ENCODE results near the gene HIVEP3.

The HIVEP3 gene

GRCh38 chr1:41811051-41811795 is 107.5 kb downstream of the HIVEP3 start:
- no peak for DNase-seq (ENCODE audit: low spot score)

GRCh38 chr1:41810446-41810845 is 108.3 kb downstream of the HIVEP3 start:
- peak; percentile 32 for DNase-seq (ENCODE audit: low spot score)

GRCh38 chr1:41809692-41810091 is 109.0 kb downstream of the HIVEP3 start:
- DNase-seq (ENCODE audit: low spot score), result no peak

- DNase-seq (ENCODE audit: low spot score), result no peak
Observed at GRCh38 chr1:41807390-41807789, 111.3 kb downstream of the HIVEP3 start.

- DNase-seq (ENCODE audit: low spot score), result no peak
Observed at GRCh38 chr1:41806472-41807155, 112.1 kb downstream of the HIVEP3 start.

- DNase-seq (ENCODE audit: low spot score), result no peak
Observed at GRCh38 chr1:41805771-41806471, 112.8 kb downstream of the HIVEP3 start.

DNA sequence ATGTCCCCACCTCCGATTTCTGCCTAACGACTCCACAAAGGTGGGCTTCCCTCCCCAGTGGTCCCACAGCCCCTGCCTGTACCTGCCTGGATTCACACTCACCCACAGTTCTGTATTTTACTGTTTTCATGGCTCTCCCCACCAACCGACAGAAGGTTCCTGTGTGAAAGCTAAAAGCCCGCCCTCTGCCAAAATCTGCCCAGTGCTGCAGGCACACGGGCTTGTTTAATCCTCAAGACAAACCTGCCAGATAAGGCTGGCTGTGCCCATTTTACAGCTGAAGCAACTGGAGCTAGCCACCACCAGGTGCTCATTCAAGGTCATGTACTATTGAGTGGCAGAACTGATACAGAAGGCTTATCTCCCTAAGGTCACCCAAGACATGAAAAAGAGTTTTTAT is 114.5 kb downstream of the HIVEP3 start:
- no peak for DNase-seq (ENCODE audit: low spot score)

DNA sequence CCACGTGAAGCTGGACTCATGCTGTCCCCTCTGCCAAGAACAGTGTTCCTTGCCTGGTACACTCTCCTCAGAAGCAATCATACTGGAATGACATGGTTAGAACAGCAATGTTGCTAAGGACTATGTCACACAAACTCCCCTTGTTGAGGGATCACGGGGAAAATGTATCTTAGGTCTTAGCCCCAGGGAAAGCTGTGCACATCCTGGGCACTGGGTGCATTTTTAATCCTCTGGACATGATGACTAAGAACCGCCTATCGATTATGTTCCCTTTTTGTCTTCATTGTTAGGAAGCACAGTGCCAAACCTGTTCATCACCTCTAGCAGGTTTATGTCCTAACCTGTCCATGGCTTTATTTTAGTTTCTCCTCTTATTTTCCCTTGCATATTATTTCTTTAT is 115.1 kb downstream of the HIVEP3 start:
- DNase-seq (ENCODE audit: low spot score), result no peak

GRCh38 chr1:41802532-41803501 is 115.9 kb downstream of the HIVEP3 start:
- DNase-seq (ENCODE audit: low spot score), result no peak

- no peak for DNase-seq (ENCODE audit: low spot score)
Observed at GRCh38 chr1:41800311-41800829, 118.4 kb downstream of the HIVEP3 start.

GRCh38 chr1:41799723-41800122 is 119.0 kb downstream of the HIVEP3 start:
- peak; percentile 21 for DNase-seq (ENCODE audit: low spot score)

DNA sequence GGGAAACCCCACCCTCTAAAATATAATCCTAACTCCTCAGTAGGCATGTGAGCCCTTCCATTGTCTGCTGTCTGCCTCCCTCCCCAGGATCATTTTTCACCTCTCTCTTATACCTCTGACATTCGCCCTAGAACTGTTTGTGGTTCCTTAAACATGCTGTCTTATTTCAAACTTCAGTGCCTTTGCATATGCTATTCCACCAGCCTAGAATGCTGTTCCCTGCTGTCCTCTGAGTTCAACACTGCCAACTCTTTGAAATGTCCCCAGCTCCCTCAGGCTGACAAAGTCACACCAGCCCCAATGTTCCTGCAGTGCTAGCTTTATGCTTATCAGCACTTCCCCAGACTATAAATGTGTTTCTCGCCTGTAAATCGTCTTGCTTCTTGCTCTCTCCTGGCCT is 119.5 kb downstream of the HIVEP3 start:
- DNase-seq (ENCODE audit: low spot score), result no peak

DNA sequence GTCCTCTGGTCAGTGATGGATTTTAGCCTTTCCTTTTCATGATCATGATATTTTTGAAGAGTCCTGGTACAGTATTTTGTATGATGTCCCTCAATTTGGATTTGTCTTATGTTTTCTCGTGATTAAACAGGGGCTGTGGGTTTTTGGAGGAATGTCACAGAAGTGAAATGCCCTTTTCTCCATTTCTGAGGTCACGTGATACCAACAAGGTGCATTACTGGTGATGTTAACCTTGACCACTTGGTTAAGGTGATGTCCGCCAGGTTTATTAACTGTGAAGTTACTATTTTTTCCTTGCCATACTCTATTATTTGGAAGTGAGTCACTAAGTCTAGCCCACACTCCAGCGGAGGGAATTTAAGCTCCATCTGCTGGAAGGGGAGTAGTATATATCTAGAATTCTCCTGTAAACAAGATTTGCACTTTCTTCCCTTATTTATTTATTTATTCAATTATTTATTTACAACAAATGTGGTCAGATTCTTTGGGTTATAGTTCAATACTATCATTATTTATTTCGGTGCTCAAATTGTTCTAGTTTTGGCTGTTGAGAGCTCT is 123.4 kb downstream of the HIVEP3 start:
- peak; percentile 49 for DNase-seq (ENCODE audit: low spot score)

- no peak for DNase-seq (ENCODE audit: low spot score)
Observed at GRCh38 chr1:41794031-41794430, 124.7 kb downstream of the HIVEP3 start.

DNA sequence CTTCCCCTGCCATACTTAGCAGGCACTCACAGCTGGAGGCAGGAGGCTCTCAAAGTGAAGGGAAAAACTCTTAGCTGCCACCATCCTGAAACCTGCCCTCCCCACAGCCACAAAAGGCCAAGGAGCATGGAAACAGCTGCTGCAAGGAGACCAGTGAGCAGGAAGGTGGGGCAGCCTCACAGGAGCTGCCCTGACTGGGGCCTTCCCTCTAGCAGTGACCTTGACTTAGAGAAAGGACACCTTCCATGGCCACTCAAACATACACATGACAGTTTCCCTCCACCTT is 126.3 kb downstream of the HIVEP3 start:
- no peak for DNase-seq (ENCODE audit: low spot score)

GRCh38 chr1:41791667-41792484 is 126.8 kb downstream of the HIVEP3 start:
- no peak for DNase-seq (ENCODE audit: low spot score)

DNA sequence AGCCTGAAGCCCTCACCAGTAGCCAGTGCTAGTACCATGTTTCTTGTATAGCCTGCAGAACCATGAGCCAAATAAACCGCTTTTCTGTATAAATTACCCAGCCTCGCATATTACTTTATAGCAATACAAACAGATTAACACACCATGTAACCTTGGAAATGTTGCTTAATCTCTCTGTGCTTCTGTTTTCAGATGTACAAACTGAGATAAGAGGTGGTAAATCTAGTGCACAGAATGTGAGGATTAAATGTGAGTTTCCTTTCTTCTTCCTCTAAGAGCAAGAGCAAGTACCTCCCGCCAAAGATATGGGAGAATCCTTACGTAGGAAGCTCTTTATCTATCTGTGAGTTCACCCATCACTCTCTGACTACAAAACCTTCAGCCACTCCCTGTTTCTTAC is 128.4 kb downstream of the HIVEP3 start:
- no peak for DNase-seq (ENCODE audit: low spot score)

GRCh38 chr1:41789661-41790330 is 128.9 kb downstream of the HIVEP3 start:
- DNase-seq (ENCODE audit: low spot score), result no peak

DNA sequence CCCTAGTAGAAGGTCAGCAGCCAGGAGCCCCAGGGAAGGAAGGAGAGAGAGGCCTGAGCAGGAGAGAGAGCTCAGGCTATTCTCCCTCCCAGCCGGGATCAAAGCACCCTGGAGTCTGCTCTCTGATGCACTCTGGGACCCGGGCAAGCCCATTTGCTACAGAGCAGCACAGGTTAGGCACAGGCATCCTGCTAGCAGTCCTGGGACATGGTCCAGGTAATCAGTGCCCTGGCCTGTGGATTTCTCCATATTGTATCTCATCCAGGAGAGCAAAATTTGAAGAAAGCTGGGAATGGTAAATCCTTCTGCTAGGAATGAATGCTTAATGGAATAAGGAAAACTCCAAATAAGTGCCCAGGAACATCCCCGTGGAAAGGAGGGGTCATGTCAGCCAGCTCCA is 130.3 kb downstream of the HIVEP3 start:
- DNase-seq (ENCODE audit: low spot score), result no peak

Data from kidney tubule cell (primary cell).